Measurements from ENCODE around the gene FCRL4.
"Not testable (repeated sequence)": the region's sequence is repeated elsewhere in the genome, so short reads cannot be mapped to it uniquely, and the experiment has no call there.

FCRL4 gene

GRCh38 chr1:157558119-157558518 lies 39.8 kb downstream of the FCRL4 start:
- DNase-seq (ENCODE audit: insufficient read length, low spot score), result no peak
- FAIRE-seq, result no peak

DNA sequence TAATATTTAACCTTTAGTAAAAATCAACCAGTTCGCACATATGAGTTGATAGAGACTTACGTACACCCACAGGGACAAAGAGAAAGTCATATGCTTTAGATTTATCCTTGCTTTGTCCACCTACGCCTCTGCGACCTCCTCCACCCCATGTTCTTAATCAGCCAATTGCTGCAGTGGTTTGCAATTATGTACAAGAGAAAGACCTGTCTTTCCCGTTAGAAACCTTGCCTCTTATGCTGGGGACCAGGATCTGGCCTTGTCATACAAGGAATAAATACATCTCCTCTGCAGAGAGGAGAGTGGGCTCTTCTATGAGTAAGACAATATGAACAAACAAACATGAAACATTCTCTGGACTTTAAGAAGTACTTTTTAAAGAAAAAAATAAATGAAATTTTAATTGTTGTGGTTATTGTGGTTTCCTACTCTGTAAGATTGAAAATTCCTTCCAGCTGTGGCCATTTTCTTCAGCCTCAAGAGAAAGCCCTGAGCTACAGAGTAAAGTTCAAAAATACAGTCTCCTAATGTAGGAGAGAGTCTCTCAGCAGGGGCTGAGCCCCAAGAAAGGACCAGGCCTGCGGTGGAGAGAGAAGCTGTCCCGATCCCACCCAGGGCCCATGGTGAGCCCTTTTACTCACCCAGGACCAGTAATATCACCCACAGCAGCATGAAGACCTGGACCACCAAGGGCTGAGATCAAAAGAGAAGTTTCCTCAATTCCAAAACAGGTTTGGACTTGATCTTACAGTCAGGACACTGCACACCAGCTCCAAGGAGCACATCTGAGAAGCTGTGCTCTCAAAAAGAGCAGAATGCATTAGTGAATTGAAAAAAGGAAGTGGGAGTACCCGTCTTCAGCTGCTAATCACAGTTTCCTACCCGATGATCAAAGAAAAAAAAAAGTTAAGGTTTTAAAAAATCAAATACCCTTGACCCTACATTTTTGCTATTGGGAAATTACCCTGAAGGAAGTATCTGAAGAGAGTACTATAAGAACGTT lies 45.9 kb downstream of the FCRL4 start, which contains the start of gene FCRL5:
Gene FCRL5 (minus strand): TSS at position 822 of the 1,000 bp plus-strand sequence. CDS start 153 bp downstream, at position 669.
- FAIRE-seq (peak; percentile 98), DNase-seq (ENCODE audit: insufficient read length, low spot score) (no peak)

DNA sequence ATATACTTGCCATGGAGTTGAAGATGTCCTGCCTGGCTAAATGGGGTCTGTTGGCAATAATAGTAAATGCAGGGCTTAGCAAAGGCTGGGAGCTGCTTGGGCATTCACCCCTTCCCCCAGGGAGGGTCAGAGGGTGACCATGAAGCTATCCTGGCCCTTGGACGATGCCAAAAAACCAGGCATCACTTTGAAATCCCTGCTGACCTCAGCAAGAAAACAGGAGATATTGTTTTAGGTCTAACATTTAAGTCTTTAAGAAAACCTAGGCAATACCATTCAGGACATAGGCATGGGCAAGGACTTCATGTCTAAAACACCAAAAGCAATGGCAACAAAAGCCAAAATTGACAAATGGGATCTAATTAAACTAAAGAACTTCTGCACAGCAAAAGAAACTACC lies 49.8 kb downstream of the FCRL4 start:
- DNase-seq (ENCODE audit: insufficient read length, low spot score); FAIRE-seq: not testable (repeated sequence)

DNA sequence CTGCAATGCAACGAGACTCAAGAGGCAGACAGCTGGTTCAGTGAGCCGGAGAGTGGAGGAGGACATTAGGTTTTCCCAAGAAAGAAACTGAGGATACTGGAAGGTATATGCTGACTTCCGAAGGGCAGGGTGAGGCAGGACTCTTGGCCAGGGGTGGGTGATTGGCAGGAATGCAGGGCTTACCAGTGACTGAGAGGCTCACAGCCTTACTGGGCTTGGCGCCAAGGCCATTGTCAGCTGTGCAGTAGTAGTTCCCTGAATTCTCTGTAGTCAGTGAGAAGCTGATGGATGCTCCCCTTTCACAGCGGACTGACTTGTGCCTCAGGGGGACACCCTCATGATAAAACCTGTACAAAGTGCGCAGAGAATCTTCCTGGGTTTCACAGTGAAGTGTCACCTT lies 55.2 kb downstream of the FCRL4 start:
- FAIRE-seq, result no peak
- DNase-seq (ENCODE audit: insufficient read length, low spot score), result no peak

GRCh38 chr1:157540852-157541251 lies 57.0 kb downstream of the FCRL4 start:
- FAIRE-seq (no peak), DNase-seq (ENCODE audit: insufficient read length, low spot score) (no peak)

DNA sequence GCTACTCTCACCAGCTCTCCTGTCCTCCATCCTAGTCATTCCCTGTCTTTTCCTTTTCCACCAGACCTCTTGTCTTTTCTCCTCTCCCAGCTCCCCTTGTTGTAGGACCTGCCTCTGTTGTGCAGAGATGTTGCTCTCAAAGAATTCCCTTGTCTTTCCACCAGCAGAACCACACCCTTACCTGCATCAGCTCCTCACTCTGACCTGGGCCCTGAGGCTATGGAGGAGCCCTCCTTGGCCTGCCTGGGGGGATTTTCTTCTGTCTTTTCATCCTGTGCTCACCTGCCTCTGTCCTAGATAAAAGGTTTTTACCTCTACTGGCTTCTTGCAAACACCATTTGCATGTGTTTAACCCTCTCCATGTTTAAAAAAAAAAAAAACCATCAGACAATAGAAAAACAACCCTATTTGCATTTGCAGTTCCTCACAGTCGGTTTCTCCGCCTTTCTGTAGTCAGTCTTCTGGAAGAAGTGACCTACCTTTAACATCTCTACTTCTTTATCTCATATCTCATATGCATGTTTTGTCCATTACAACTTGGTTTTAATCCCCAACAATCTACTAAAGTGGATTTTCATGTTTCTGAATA lies 57.6 kb downstream of the FCRL4 start:
- FAIRE-seq, result peak; percentile 80
- DNase-seq (ENCODE audit: insufficient read length, low spot score), result no peak

- FAIRE-seq (peak; percentile 14), DNase-seq (ENCODE audit: insufficient read length, low spot score) (no peak)
Measured at GRCh38 chr1:157539568-157539967, 58.3 kb downstream of the FCRL4 start.

- FAIRE-seq, result peak; percentile 79
Measured at GRCh38 chr1:157532569-157532968, 65.3 kb downstream of the FCRL4 start.

GRCh38 chr1:157523774-157524493 lies 74.0 kb downstream of the FCRL4 start:
- DNase-seq (ENCODE audit: insufficient read length, low spot score), result peak; percentile 19
- peak; percentile 88 for FAIRE-seq

More at GRCh38 chr1:157532569-157532968, 65.3 kb downstream of the FCRL4 start:
- DNase-seq (ENCODE audit: insufficient read length, low spot score), result no peak

All from GM19239 (cell line).